GM23338 (cell line): ENCODE data around the gene C1orf87.

ENCODE experiments used
- CREB1 ChIP-seq: fragments of 250-450 bp; sonication (Bioruptor Pico); IDR thresholded peaks from 2 replicates; pipeline ENCODE4 v1.5.0; 2020; ENCODE audit warnings: low read depth, mild to moderate bottlenecking, moderate library complexity
- EZH2phosphoT487 ChIP-seq: fragments of 200-600 bp; sonication (generic); IDR thresholded peaks from one replicate; pipeline ENCODE4 v1.8.1; 2018; ENCODE audit warnings: antibody characterized with exemption; ENCODE audit not compliant: unreplicated experiment
- POLR2AphosphoS5 ChIP-seq: IDR thresholded peaks from 2 replicates; pipeline ENCODE4 v1.6.1; 2016; ENCODE audit warnings: antibody characterized with exemption, low read depth
- ZNF331 ChIP-seq: fragments of 250-450 bp; sonication (Bioruptor Pico); IDR thresholded peaks from 2 replicates; pipeline ENCODE4 v1.5.0; 2020; ENCODE audit warnings: low read depth, mild to moderate bottlenecking, moderate library complexity
- TF ChIP-seq, protein P1 (sequence below), 2 experiments: fragments of 200-600 bp in 1 of 2; sonication (generic) in 1 of 2; conservative IDR thresholded peaks; 2 replicates each; pipeline versions ENCODE4 v1.5.1 to v1.6.1; 2016 to 2017; ENCODE audit warnings: antibody characterized with exemption in 2 of 2, low read depth in 2 of 2, mild to moderate bottlenecking in 2 of 2, moderate library complexity in 1 of 2

GRCh38 chr1:60065199-60065598 lies 8.4 kb downstream of the C1orf87 start:
- TF ChIP-seq POLR2AphosphoS5 (no peak), ZNF331 (CRISPR knock-in tag) (no peak), EZH2phosphoT487 (no peak), CREB1 (CRISPR knock-in tag) (no peak)
- TF ChIP-seq, protein P1, sequence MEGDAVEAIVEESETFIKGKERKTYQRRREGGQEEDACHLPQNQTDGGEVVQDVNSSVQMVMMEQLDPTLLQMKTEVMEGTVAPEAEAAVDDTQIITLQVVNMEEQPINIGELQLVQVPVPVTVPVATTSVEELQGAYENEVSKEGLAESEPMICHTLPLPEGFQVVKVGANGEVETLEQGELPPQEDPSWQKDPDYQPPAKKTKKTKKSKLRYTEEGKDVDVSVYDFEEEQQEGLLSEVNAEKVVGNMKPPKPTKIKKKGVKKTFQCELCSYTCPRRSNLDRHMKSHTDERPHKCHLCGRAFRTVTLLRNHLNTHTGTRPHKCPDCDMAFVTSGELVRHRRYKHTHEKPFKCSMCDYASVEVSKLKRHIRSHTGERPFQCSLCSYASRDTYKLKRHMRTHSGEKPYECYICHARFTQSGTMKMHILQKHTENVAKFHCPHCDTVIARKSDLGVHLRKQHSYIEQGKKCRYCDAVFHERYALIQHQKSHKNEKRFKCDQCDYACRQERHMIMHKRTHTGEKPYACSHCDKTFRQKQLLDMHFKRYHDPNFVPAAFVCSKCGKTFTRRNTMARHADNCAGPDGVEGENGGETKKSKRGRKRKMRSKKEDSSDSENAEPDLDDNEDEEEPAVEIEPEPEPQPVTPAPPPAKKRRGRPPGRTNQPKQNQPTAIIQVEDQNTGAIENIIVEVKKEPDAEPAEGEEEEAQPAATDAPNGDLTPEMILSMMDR (conservative IDR thresholded peaks at IDR 0.05; ENCODE audit: low read depth in 2 of 2) = no peak
